Measurements from ENCODE around the gene DGKD.

DGKD gene

GRCh38 chr2:233418052-233418760, 63.9 kb downstream of the DGKD start:
- Histone ChIP-seq H3K4me1 (ENCODE audit: insufficient read depth, low read length) (peaks cover 17% of the 10 kb centered on the region; the same call in 1 of the 2 replicates), H3K27me3 (ENCODE audit: insufficient read depth, low read length) (no peaks in the 10 kb centered on the region), H3K4me3 (ENCODE audit: low read length) (no peak overlapping the region), H3K9ac (ENCODE audit: low read depth, low read length) (no peak overlapping the region), H3K27ac (ENCODE audit: low read length) (no peak overlapping the region), H3K9me3 (ENCODE audit: insufficient read depth, low read depth, low read length) (no peaks in the 10 kb centered on the region), H3K36me3 (ENCODE audit: insufficient read depth, low read depth, low read length) (no peaks in the 10 kb centered on the region)

GRCh38 chr2:233418761-233419546, 64.7 kb downstream of the DGKD start:
- no peak overlapping the region for H3K27ac ChIP-seq (ENCODE audit: low read length)

GRCh38 chr2:233419602-233420391, 65.5 kb downstream of the DGKD start:
- H3K9ac ChIP-seq (ENCODE audit: low read depth, low read length) = no peak overlapping the region; the same call in 1 of the 2 replicates
- H3K4me1 ChIP-seq (ENCODE audit: insufficient read depth, low read length) = peaks cover 17% of the 10 kb centered on the region; the same call in 1 of the 2 replicates
- no peaks in the 10 kb centered on the region for H3K36me3 ChIP-seq (ENCODE audit: insufficient read depth, low read depth, low read length)
- H3K27me3 ChIP-seq (ENCODE audit: insufficient read depth, low read length) = no peaks in the 10 kb centered on the region
- H3K27ac ChIP-seq (ENCODE audit: low read length) = no peak overlapping the region
- H3K9me3 ChIP-seq (ENCODE audit: insufficient read depth, low read depth, low read length) = no peaks in the 10 kb centered on the region
- H3K4me3 ChIP-seq (ENCODE audit: low read length) = no peak overlapping the region

More at GRCh38 chr2:233418761-233419546, 64.7 kb downstream of the DGKD start:
- H3K36me3 ChIP-seq (ENCODE audit: insufficient read depth, low read depth, low read length) = no peaks in the 10 kb centered on the region
- H3K27me3 ChIP-seq (ENCODE audit: insufficient read depth, low read length) = no peaks in the 10 kb centered on the region
- H3K9me3 ChIP-seq (ENCODE audit: insufficient read depth, low read depth, low read length) = no peaks in the 10 kb centered on the region
- H3K4me1 ChIP-seq (ENCODE audit: insufficient read depth, low read length) = peaks cover 17% of the 10 kb centered on the region; the same call in 1 of the 2 replicates
- H3K9ac ChIP-seq (ENCODE audit: low read depth, low read length) = no peak overlapping the region; the same call in 1 of the 2 replicates
- no peak overlapping the region for H3K4me3 ChIP-seq (ENCODE audit: low read length)

- no peaks in the 10 kb centered on the region for H3K36me3 ChIP-seq (ENCODE audit: insufficient read depth, low read depth, low read length)
- H3K9ac ChIP-seq (ENCODE audit: low read depth, low read length) = no peak overlapping the region
- H3K27me3 ChIP-seq (ENCODE audit: insufficient read depth, low read length) = no peaks in the 10 kb centered on the region
- H3K27ac ChIP-seq (ENCODE audit: low read length) = no peak overlapping the region
- peaks cover 17% of the 10 kb centered on the region; the same call in 1 of the 2 replicates for H3K4me1 ChIP-seq (ENCODE audit: insufficient read depth, low read length)
- no peak overlapping the region for H3K4me3 ChIP-seq (ENCODE audit: low read length)
- no peaks in the 10 kb centered on the region for H3K9me3 ChIP-seq (ENCODE audit: insufficient read depth, low read depth, low read length)
Measured at GRCh38 chr2:233421091-233421816, 67.0 kb downstream of the DGKD start.

DNA sequence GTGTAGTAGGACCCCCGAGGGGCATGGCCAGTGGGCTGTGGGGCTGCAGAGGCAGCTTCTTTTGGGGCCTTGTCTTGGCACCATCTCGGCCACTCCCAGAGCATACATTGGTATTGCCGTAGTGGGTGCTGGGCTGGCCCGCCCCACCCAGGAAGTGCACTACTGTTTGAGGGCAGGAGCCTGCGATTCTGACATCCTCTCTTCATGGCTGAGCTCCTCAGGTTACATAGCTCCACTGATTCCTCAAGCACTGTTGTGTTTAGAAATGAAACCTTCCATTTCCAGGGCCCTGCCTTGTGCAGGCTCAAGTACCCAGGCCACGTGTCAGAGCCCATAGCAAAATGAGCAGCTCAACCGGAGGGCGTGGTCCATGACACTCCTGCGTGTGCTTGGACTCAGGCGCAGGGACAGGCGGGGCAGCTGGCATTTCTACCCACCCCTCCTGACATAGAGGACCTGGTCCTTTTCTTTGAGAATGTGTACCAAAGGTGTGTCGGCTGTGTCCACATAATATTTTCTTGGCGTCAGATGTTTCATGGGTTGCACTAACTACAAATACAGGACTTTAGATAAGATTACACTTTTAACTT, 67.9 kb downstream of the DGKD start:
- H3K4me1 ChIP-seq (ENCODE audit: insufficient read depth, low read length) = peaks cover 13% of the 10 kb centered on the region; the same call in 1 of the 2 replicates
- no peak overlapping the region for H3K27ac ChIP-seq (ENCODE audit: low read length)
- H3K9ac ChIP-seq (ENCODE audit: low read depth, low read length) = no peak overlapping the region

DNA sequence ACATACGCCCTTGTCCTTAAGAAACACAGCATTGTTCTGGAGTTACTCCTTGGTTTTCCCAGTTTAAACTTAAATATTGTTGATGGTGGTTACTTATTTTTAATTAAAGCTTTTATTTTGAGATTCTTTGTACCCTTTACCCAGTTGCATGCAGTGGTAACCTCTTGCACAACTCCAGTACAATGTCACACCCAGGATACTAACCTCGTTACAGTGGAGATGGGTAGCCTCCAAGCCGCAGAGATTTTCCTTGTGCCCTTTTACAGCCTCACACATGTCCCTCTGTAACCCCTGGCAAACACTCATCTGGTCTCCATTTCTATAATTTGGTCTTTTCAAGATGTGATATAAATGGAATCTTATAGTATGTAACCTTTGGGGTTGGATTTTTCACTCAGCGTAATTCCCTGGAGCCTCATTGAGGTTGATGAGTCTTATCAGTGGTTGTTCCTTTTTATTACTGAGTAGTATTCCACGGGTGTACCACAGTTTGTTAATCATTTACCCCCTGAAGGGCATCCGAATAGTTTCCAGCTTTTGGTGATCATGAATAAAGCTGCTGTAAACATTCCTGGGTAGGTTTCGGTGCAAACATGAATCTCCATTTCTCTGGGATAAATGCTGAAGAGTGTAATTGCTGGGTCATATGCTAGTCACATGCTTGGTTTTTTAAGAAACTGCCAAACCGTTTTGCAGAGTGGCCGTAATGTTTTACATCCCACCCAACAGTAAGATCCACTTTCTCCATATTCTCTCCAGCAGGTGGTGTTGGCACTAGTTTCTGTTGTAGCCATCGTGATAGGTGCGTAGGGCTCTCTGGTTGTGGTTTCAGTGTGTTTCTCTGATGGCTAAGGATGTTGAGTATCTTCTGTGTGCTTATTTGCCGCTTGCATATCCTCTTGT, 68.6 kb downstream of the DGKD start:
- Histone ChIP-seq H3K36me3 (ENCODE audit: insufficient read depth, low read depth, low read length) (no peaks in the 10 kb centered on the region), H3K9me3 (ENCODE audit: insufficient read depth, low read depth, low read length) (0 out of 2 replicates have a peak, but pooled peaks cover 4% of the 10 kb centered on the region), H3K9ac (ENCODE audit: low read depth, low read length) (no peak overlapping the region), H3K4me3 (ENCODE audit: low read length) (no peak overlapping the region), H3K27me3 (ENCODE audit: insufficient read depth, low read length) (no peaks in the 10 kb centered on the region), H3K4me1 (ENCODE audit: insufficient read depth, low read length) (peaks cover 13% of the 10 kb centered on the region; the same call in 1 of the 2 replicates), H3K27ac (ENCODE audit: low read length) (no peak overlapping the region)

More for the DNA sequence above, 67.9 kb downstream of the DGKD start:
- H3K9me3 ChIP-seq (ENCODE audit: insufficient read depth, low read depth, low read length) = 0 out of 2 replicates have a peak, but pooled peaks cover 4% of the 10 kb centered on the region
- no peak overlapping the region for H3K4me3 ChIP-seq (ENCODE audit: low read length)
- no peaks in the 10 kb centered on the region for H3K36me3 ChIP-seq (ENCODE audit: insufficient read depth, low read depth, low read length)
- no peaks in the 10 kb centered on the region for H3K27me3 ChIP-seq (ENCODE audit: insufficient read depth, low read length)

DNA sequence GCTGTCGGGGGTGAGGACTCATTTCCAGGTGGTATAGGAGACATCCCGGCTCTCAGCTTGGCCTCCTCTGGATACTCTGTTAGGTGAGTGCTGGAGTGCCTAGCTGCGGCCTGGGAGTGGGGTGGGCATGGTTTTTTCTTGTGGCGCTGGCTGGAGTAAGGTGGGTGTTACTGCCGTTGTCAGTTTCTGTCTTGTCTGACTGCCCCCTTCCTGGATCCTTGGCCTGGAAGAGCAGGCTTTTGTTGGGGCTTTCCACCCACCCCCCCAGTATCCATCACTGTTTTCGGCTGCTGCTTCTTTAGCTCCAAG, 69.2 kb downstream of the DGKD start:
- Histone ChIP-seq H3K9me3 (ENCODE audit: insufficient read depth, low read depth, low read length) (0 out of 2 replicates have a peak, but pooled peaks cover 4% of the 10 kb centered on the region), H3K36me3 (ENCODE audit: insufficient read depth, low read depth, low read length) (no peaks in the 10 kb centered on the region), H3K9ac (ENCODE audit: low read depth, low read length) (no peak overlapping the region), H3K27ac (ENCODE audit: low read length) (no peak overlapping the region), H3K4me3 (ENCODE audit: low read length) (no peak overlapping the region), H3K27me3 (ENCODE audit: insufficient read depth, low read length) (no peaks in the 10 kb centered on the region), H3K4me1 (ENCODE audit: insufficient read depth, low read length) (peaks cover 13% of the 10 kb centered on the region; the same call in 1 of the 2 replicates)

- no peaks in the 10 kb centered on the region for H3K36me3 ChIP-seq (ENCODE audit: insufficient read depth, low read depth, low read length)
- 0 out of 2 replicates have a peak, but pooled peaks cover 4% of the 10 kb centered on the region for H3K9me3 ChIP-seq (ENCODE audit: insufficient read depth, low read depth, low read length)
- H3K9ac ChIP-seq (ENCODE audit: low read depth, low read length) = no peak overlapping the region
- no peak overlapping the region for H3K4me3 ChIP-seq (ENCODE audit: low read length)
- H3K4me1 ChIP-seq (ENCODE audit: insufficient read depth, low read length) = peaks cover 12% of the 10 kb centered on the region; the same call in 1 of the 2 replicates
- H3K27ac ChIP-seq (ENCODE audit: low read length) = no peak overlapping the region
- no peaks in the 10 kb centered on the region for H3K27me3 ChIP-seq (ENCODE audit: insufficient read depth, low read length)
Measured at GRCh38 chr2:233424154-233424951, 70.1 kb downstream of the DGKD start.

GRCh38 chr2:233426619-233427342, 72.5 kb downstream of the DGKD start:
- Histone ChIP-seq H3K27me3 (ENCODE audit: insufficient read depth, low read length) (no peaks in the 10 kb centered on the region), H3K27ac (ENCODE audit: low read length) (no peak overlapping the region), H3K4me1 (ENCODE audit: insufficient read depth, low read length) (no peaks in the 10 kb centered on the region)

More at GRCh38 chr2:233426619-233427342, 72.5 kb downstream of the DGKD start:
- no peak overlapping the region for H3K9ac ChIP-seq (ENCODE audit: low read depth, low read length)
- H3K36me3 ChIP-seq (ENCODE audit: insufficient read depth, low read depth, low read length) = no peaks in the 10 kb centered on the region
- H3K9me3 ChIP-seq (ENCODE audit: insufficient read depth, low read depth, low read length) = 0 out of 2 replicates have a peak, but pooled peaks cover 4% of the 10 kb centered on the region
- no peak overlapping the region for H3K4me3 ChIP-seq (ENCODE audit: low read length)

Data from iPS-20b (cell line).